ENCODE data around the gene FDXR. TPM values are rescaled to one million over a fixed set of nuclear protein-coding genes. Genes with fewer than 3 reads are reported as not detected.
A peak's percentile ranks its signal among the peaks of the same experiment; 100 is the strongest.

FDXR gene
- total RNA-seq, 2 donors from 2014 or later = 4.1 to 7.9 TPM

DNA sequence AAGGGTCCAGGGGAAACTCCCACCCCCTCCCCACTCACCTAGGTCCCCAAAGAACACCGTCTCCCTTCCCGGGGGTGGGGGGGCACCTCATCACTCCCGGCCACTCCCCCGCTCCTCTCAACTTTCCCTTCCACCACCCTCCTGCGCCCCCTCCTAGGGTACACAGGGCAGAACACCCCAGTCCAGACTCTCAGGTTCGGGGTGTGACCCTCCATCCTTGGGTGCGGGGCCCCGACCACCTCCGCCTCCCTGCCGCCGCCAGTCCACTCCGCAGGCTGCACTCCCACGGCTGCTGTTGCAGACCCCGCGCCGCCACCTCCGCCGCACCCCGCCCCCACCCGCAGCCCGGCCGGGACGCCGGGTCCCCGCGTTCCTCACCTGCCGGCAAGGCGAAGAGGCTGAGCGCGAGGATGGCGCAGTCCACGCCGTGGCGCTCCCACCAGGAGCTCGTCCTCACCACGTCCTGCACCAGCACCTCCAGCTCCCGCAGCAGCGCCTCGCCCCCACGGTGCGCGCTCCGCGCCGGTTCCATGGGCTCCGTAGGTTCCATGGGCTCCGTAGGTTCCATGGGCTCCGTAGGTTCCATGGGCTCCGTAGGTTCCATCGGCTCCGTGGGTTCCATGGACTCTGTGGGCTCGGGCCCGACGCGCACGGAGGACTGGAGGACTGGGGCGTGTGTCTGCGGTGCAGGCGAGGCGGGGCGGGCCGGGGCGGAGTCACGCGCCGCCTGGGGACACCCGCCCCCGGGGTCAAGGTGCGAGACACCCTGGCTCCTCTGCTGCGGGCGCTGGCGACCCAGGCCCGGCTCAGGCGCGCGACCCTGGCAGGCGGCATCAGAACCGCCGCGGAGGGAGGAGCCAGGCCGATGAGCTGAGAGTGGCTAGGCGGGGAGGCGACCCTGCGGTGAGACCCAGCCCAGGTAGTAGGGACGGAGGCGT lies 20.4 kb upstream of the FDXR start, which contains the start of gene FADS6:
TSS of gene FADS6 (minus strand) at position 660 of the 938 bp plus-strand sequence. CDS start at position 622, 38 bp downstream.
- Histone ChIP-seq H3K27ac (no peak within 1 kb of the TSS), H3K9me3 (no peaks in the 10 kb centered on the region), H3K4me1 (peaks cover 0 to 12% of the 10 kb centered on the region in 2 donors), H3K27me3 (peaks cover 0 to 20% of the 10 kb centered on the region in 2 donors), H3K36me3 (no peaks in the 10 kb centered on the region), H3K4me3 (peak within 1 kb of the TSS; percentile 15 to 43)
- DNase-seq (ENCODE audit: low spot score) = no peak
- TF ChIP-seq, protein P1, sequence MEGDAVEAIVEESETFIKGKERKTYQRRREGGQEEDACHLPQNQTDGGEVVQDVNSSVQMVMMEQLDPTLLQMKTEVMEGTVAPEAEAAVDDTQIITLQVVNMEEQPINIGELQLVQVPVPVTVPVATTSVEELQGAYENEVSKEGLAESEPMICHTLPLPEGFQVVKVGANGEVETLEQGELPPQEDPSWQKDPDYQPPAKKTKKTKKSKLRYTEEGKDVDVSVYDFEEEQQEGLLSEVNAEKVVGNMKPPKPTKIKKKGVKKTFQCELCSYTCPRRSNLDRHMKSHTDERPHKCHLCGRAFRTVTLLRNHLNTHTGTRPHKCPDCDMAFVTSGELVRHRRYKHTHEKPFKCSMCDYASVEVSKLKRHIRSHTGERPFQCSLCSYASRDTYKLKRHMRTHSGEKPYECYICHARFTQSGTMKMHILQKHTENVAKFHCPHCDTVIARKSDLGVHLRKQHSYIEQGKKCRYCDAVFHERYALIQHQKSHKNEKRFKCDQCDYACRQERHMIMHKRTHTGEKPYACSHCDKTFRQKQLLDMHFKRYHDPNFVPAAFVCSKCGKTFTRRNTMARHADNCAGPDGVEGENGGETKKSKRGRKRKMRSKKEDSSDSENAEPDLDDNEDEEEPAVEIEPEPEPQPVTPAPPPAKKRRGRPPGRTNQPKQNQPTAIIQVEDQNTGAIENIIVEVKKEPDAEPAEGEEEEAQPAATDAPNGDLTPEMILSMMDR (IDR thresholded peaks at IDR 0.05) = no peak

DNA sequence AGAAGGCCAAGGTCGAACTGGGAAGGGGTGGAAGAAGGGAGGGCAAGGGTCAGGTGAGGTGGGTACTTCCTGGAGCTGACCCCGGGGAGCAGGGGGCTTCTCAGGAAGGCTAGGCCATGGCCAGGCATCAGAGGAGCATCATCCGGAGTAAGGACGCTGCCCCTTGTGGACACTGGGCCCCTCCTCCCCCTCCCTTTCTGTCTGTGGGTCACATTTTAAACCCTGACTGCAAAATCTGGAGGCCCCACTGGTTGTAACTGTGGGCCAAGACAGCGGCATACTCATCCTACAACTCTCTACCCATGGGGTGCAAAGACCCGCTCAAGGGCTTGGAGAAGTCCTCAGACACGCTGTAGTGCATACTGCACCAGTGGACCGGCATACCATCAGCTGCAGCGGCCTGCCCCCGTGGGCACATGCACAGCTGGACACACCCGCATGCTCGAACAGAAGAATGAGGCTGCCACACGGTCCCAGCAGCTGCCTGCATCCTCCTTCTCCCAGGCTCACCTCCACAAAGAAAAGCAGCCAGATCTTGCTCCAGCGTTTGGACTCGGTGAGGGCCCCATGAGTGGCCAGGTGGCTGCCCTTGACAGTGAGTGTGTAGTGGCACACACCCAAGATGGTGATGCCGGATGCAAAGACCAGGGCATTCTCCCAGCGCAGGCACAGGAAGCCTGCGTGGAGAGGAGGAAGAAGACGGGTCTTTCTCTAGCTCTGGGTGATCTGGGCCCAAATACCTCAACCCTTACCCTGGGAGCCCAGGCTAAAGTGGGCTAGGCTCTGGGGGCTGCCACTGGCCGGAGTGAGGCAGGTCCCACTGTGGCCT lies 19.4 kb upstream of the FDXR start:
- Histone ChIP-seq H3K9me3 (no peaks in the 10 kb centered on the region), H3K36me3 (no peaks in the 10 kb centered on the region), H3K4me1 (peaks cover 0 to 12% of the 10 kb centered on the region in 2 donors), H3K4me3 (no peak overlapping the region), H3K27ac (no peak overlapping the region), H3K27me3 (peaks cover 0 to 20% of the 10 kb centered on the region in 2 donors)
- DNase-seq (ENCODE audit: low spot score) = no peak
- TF ChIP-seq, protein P1 (IDR thresholded peaks at IDR 0.05) = no peak

DNA sequence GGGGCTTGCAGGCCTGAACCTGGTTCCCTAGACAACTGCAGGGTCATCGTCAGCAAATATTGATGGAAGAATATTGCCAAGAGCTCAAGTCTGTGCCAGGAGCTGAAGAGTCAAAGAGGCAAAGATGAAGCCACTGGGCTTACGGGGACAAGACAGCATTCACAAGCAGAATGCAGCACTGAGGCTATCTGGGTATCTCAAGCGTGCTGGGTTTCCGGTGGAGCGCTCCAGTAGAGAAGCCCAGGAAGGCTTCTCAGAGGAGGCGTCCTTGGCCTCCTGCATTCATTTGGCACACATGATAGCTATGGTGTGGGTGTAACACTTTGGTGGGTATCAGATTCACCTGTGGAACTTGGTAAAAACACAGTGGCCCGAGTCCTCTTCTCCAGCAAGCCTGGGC lies 17.8 kb upstream of the FDXR start:
- peaks cover 0 to 20% of the 10 kb centered on the region in 2 donors for H3K27me3 ChIP-seq
- H3K9me3 ChIP-seq = no peaks in the 10 kb centered on the region
- TF ChIP-seq, protein P1 (IDR thresholded peaks at IDR 0.05) = no peak
- no peak overlapping the region for H3K4me3 ChIP-seq
- H3K4me1 ChIP-seq = peaks cover 0 to 12% of the 10 kb centered on the region in 2 donors
- H3K27ac ChIP-seq = no peak overlapping the region
- H3K36me3 ChIP-seq = no peaks in the 10 kb centered on the region
- no peak for DNase-seq (ENCODE audit: low spot score)

DNA sequence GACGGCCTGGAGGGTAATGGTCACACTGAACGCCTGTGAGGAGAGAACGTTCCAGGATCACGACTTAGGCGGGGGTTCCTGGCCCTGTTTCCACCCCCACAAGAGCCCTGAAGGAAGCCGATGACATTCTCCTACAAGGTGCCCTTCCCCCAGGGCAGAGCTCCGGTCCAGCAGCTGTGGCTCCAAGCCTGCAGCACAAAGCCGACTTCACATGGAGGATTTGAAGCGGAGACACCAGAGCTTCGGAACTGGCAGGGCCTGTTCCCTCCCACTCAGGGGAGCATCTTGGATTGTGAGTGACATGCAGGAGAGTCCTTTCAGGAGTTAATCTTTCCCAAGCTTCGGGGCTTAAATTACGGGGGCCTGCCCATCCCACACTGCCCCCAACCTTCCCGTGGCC lies 15.7 kb upstream of the FDXR start:
- H3K27me3 ChIP-seq = peaks cover 0 to 12% of the 10 kb centered on the region in 2 donors
- peaks cover 0 to 6% of the 10 kb centered on the region in 2 donors for H3K4me1 ChIP-seq
- DNase-seq (ENCODE audit: low spot score) = no peak
- no peak overlapping the region for H3K4me3 ChIP-seq
- H3K9me3 ChIP-seq = no peaks in the 10 kb centered on the region
- TF ChIP-seq, protein P1 (IDR thresholded peaks at IDR 0.05) = no peak
- H3K27ac ChIP-seq = no peak overlapping the region
- no peaks in the 10 kb centered on the region for H3K36me3 ChIP-seq

DNA sequence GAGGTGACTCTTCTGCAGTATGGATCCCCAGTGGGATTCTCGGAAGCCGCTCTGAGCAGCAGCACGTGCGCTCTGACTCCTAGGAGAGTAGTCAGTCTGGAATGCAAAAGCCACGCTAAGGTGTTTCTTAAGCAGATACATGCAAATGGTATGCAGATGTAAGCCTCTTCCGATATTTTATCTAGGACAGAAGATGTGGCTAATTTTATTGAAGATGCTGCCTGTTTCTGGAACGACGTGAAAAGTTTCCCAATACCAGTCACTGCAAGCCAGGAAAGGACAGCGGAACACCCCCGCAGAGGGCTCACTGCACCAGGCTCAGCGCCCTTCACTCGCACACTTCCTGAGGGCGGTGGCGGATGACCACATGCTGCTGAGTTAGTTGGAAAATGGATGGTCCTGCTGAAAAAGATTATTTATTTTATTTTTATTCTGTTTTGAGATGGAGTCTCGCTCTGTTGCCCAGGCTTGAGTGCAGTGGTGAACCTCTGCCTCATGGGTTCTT lies 10.5 kb upstream of the FDXR start:
- Histone ChIP-seq H3K27me3 (no peaks in the 10 kb centered on the region), H3K27ac (no peak overlapping the region), H3K4me1 (peaks cover 0 to 4% of the 10 kb centered on the region in 2 donors), H3K36me3 (no peaks in the 10 kb centered on the region), H3K4me3 (no peak overlapping the region), H3K9me3 (no peaks in the 10 kb centered on the region)
- TF ChIP-seq, protein P1 (IDR thresholded peaks at IDR 0.05) = no peak
- DNase-seq (ENCODE audit: low spot score) = no peak
